HUES48 (cell line): Measurements from ENCODE around the gene GSTM2.

Experiments
- H3K27ac ChIP-seq: one replicate; pipeline ENCODE4 v1.7.0; 2013; ENCODE audit warnings: low read depth, low read length, inconsistent platforms
- H3K27me3 ChIP-seq: 2 replicates; pipeline ENCODE4 v1.6.1; 2013; ENCODE audit warnings: mild to moderate bottlenecking, low read length; ENCODE audit not compliant: control insufficient read depth, insufficient read depth
- H3K36me3 ChIP-seq: 2 replicates; pipeline ENCODE4 v1.6.1; 2013; ENCODE audit warnings: low read length; ENCODE audit not compliant: control insufficient read depth, insufficient read depth
- H3K4me1 ChIP-seq: 2 replicates; pipeline ENCODE4 v1.6.1; 2013; ENCODE audit warnings: mild to moderate bottlenecking, low read length; ENCODE audit not compliant: control insufficient read depth, insufficient read depth
- H3K4me3 ChIP-seq: 2 replicates; pipeline ENCODE4 v1.5.1; 2013; ENCODE audit warnings: mild to moderate bottlenecking, low read depth, low read length
- H3K9ac ChIP-seq: 2 replicates; pipeline ENCODE4 v1.6.1; 2013; ENCODE audit warnings: mild to moderate bottlenecking, low read depth, low read length, moderate library complexity
- H3K9me3 ChIP-seq: 2 replicates; pipeline ENCODE4 v1.6.1; 2013; ENCODE audit warnings: low read length; ENCODE audit not compliant: control insufficient read depth, insufficient read depth

The GSTM2 gene

GRCh38 chr1:109667452-109668122 lies at the start of gene GSTM2:
Gene GSTM2 (plus strand): TSS chr1:109668057. CDS start chr1:109668116, 59 bp downstream.
- no peak within 1 kb of the TSS for H3K9ac ChIP-seq
- peaks cover 10% of the 10 kb centered on the region for H3K4me1 ChIP-seq
- no peaks in the 10 kb centered on the region for H3K36me3 ChIP-seq
- H3K27me3 ChIP-seq = no peaks in the 10 kb centered on the region
- no peaks in the 10 kb centered on the region for H3K9me3 ChIP-seq
- H3K4me3 ChIP-seq = peak within 1 kb of the TSS; percentile 50
- no peak within 1 kb of the TSS for H3K27ac ChIP-seq

DNA sequence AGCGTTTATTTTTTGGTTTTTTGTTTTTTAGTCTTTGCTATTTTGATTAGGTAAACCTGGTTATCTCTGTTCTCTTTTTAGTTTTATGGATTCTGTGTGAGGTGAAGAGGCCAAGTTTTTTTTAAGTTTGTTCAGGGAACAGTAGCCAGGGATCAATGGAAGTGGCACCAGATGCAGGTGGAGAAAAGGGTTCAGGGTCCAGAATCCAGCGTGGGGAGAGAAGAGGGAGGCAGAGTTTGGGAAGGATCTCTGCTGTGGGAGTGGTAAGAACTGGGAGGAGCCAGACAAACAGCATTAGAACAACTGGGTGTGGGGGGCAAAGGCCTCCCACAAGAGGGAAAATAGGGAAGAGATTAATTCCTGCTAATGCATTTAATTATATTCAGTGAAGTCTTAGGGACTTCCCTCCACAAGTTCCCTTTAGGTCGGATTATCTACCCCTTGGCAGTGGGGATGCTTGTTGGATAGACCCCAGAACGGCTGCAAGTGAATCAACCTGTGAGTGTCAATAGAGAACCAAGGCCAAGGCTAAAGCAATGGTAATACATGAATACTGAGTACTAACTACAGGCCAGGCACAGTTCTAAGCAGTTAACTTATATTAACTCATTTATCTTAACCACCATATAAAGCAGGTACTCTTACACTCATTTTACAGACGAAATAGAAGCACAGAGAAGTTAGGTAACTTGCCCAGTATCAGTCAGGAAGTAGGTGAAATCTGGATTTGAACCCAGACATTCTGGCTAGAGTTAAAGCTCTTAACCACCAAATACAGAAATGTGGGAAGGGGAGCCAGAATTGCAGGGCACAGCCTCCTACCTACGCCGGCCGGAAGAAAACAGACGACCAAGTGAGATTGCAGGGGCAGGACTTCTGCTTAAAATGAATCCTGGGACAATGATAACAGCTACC lies 48.9 kb upstream of the GSTM2 start:
- Histone ChIP-seq H3K4me3 (peak overlapping the region; percentile 85), H3K9ac (peak overlapping the region; percentile 65), H3K9me3 (no peaks in the 10 kb centered on the region), H3K27ac (peak overlapping the region; percentile 72), H3K36me3 (no peaks in the 10 kb centered on the region), H3K4me1 (peaks cover 26% of the 10 kb centered on the region), H3K27me3 (no peaks in the 10 kb centered on the region)

GRCh38 chr1:109619576-109620400 lies 48.1 kb upstream of the GSTM2 start, which contains the start of the genes AMPD2 and GNAT2:
Gene AMPD2 (plus strand): TSS chr1:109619837. CDS start chr1:109621176, 1,339 bp downstream.
Gene GNAT2 (minus strand): TSS chr1:109619616. CDS start chr1:109612870, 6,746 bp downstream.
- H3K9me3 ChIP-seq = no peaks in the 10 kb centered on the region
- no peaks in the 10 kb centered on the region for H3K36me3 ChIP-seq
- peak within 1 kb of the TSS; percentile 67 for H3K9ac ChIP-seq
- H3K27ac ChIP-seq = peak within 1 kb of the TSS; percentile 72
- H3K27me3 ChIP-seq = no peaks in the 10 kb centered on the region
- H3K4me1 ChIP-seq = peaks cover 26% of the 10 kb centered on the region
- H3K4me3 ChIP-seq = peak within 1 kb of the TSS; percentile 85

- H3K27ac ChIP-seq = peak overlapping the region; percentile 59
- H3K9ac ChIP-seq = peak overlapping the region; percentile 67
- H3K4me3 ChIP-seq = peak overlapping the region; percentile 85
- H3K27me3 ChIP-seq = no peaks in the 10 kb centered on the region
- H3K36me3 ChIP-seq = no peaks in the 10 kb centered on the region
- no peaks in the 10 kb centered on the region for H3K9me3 ChIP-seq
- peaks cover 26% of the 10 kb centered on the region for H3K4me1 ChIP-seq
These were observed 47.5 kb upstream of the GSTM2 start for GRCh38 chr1:109620401-109620791.

- H3K27ac ChIP-seq = peak overlapping the region; percentile 59
- no peaks in the 10 kb centered on the region for H3K27me3 ChIP-seq
- no peak overlapping the region for H3K9ac ChIP-seq
- H3K4me3 ChIP-seq = peak overlapping the region; percentile 85
- H3K36me3 ChIP-seq = no peaks in the 10 kb centered on the region
- peaks cover 26% of the 10 kb centered on the region for H3K4me1 ChIP-seq
- H3K9me3 ChIP-seq = no peaks in the 10 kb centered on the region
These were observed 47.0 kb upstream of the GSTM2 start for GRCh38 chr1:109620841-109621286.

- Histone ChIP-seq H3K36me3 (peaks cover 3% of the 10 kb centered on the region), H3K4me1 (peaks cover 26% of the 10 kb centered on the region), H3K27me3 (no peaks in the 10 kb centered on the region), H3K27ac (no peak overlapping the region), H3K4me3 (peak overlapping the region; percentile 85; the same call in 1 of the 2 replicates), H3K9ac (no peak overlapping the region), H3K9me3 (no peaks in the 10 kb centered on the region)
These were observed 46.3 kb upstream of the GSTM2 start for GRCh38 chr1:109621379-109622136.

GRCh38 chr1:109622137-109622892 lies 45.5 kb upstream of the GSTM2 start:
- Histone ChIP-seq H3K36me3 (peaks cover 10% of the 10 kb centered on the region), H3K27me3 (no peaks in the 10 kb centered on the region), H3K9me3 (no peaks in the 10 kb centered on the region), H3K4me1 (peaks cover 19% of the 10 kb centered on the region), H3K27ac (no peak overlapping the region), H3K9ac (no peak overlapping the region), H3K4me3 (no peak overlapping the region)

DNA sequence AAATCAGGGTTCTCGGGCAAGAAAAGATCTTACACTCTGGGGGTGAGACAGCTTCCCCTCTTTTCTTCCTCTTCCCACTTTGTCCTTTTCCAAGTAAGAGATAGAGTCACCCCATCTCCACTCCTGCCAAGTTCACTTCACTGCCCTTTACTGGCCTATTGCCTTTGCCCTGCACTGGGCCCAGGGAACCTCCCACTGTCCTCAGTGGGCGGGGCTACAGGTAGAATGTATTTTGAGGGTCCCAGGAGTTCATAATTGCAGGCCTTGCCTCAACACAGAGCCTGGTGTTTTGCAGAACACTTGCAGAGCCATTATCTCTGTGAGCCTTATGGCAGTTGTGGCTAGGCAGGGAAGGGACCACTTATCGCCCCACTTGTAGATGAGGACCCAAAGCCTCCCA lies 45.0 kb upstream of the GSTM2 start:
- Histone ChIP-seq H3K9ac (no peak overlapping the region), H3K4me1 (peaks cover 13% of the 10 kb centered on the region), H3K27me3 (no peaks in the 10 kb centered on the region), H3K36me3 (peaks cover 16% of the 10 kb centered on the region), H3K27ac (no peak overlapping the region), H3K4me3 (no peak overlapping the region), H3K9me3 (no peaks in the 10 kb centered on the region)

DNA sequence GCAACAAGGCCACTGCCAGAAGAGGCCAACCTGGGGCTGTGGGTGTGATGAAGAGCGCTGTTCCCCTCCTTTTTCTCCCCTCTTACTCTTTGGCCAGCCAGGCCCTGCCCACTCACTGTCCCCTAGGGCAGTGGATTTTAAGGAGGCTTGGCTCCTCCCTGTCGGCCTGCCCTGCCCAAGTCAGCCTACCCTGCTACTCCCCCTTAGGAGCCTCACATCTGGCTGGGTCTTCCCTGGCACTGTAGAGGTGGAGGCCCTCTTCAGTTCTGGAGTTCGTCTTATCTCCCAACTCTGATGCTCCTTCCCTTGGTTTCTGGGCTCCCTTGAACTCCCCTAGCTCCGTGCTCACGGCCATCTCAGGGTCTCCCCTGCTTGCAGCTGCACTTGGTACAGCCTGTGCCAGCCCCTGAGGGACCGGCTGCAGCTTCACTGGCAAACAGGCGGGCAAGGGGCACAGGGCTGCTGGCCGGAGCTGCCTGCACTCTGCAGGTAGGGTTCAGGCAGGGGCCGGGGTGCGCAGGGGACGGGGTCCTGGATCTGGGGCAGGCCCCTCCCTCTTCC lies 44.2 kb upstream of the GSTM2 start:
- no peak overlapping the region for H3K9ac ChIP-seq

More for the DNA sequence above, 44.2 kb upstream of the GSTM2 start:
- H3K27ac ChIP-seq = no peak overlapping the region
- H3K4me3 ChIP-seq = no peak overlapping the region
- peaks cover 8% of the 10 kb centered on the region for H3K4me1 ChIP-seq
- no peaks in the 10 kb centered on the region for H3K27me3 ChIP-seq
- peaks cover 24% of the 10 kb centered on the region for H3K36me3 ChIP-seq
- H3K9me3 ChIP-seq = no peaks in the 10 kb centered on the region
